Fibroblast of skin of right biceps (primary cell): ENCODE data around the gene SMAD3.
"Not testable (repeated sequence)": the region's sequence is repeated elsewhere in the genome, so short reads cannot be mapped to it uniquely, and the experiment has no call there.

Source experiments
- DNase-seq: peaks from one replicate; pipeline ENCODE4 v3.0.0-alpha.2; 2013

Gene SMAD3

DNA sequence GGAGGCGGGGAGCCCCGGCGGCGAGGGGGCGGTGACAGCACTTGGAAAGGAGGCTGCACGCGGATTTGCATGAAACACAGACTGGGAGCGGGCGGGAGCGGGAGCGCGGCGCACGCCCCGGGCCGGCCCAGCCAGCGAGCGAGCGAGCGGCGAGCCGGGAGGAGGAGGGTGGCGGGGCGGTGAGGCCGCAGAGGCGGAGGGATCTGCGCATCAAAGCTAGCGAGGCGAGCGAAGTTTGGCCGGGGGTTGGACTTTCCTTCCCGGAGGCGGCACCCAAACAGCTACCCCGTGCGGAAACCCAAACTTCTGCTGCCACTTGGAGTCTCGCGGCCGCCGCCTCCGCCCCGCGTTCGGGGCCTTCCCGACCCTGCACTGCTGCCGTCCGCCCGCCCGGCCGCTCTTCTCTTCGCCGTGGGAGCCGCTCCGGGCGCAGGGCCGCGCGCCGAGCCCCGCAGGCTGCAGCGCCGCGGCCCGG, at the start of gene SMAD3:
Gene SMAD3, plus strand, starts transcription at position 72 of the 475 bp plus-strand sequence. CDS start 553 bp downstream, outside the sequence.
- DNase-seq, result peak; percentile 97

DNA sequence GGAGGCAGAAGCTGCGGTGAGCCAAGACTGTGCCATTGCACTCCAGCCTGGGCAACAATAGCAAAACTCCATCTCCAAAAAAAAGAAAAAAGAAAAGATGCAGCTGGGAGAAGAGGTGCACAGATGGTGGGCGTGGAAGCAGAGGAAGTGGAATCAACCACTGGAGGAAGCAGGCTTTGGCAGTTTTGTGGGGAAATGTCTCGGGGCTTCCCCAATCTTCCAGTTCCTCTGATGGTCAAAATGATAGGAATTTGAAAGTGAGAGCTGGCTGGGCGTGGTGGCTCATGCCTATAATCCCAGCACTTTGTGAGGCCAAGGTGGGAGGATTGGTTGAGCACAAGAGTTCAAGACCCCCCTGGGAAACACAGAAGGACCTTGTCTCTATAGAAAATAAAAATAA, 48.1 kb upstream of the SMAD3 start:
- DNase-seq, result no peak

DNA sequence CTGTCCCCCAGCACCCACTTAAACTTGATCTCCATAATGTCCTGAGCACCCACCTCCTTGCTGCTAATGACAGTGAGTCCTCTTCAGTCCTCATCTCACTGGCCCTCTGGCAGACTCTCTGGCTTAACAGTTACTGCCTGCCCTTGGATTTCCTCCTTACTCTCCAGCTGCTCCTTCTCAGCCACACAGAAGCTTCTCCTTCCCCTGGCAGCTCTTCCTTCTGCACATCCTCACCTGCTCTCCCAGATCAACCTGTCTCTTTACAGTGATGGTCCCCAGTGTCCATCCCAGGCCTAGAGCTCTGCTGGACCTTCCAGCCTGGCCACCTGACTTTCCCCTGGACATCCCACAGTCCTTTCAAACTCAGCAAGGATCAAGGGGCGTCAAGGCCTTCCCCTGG, 47.4 kb upstream of the SMAD3 start:
- DNase-seq, result no peak

DNA sequence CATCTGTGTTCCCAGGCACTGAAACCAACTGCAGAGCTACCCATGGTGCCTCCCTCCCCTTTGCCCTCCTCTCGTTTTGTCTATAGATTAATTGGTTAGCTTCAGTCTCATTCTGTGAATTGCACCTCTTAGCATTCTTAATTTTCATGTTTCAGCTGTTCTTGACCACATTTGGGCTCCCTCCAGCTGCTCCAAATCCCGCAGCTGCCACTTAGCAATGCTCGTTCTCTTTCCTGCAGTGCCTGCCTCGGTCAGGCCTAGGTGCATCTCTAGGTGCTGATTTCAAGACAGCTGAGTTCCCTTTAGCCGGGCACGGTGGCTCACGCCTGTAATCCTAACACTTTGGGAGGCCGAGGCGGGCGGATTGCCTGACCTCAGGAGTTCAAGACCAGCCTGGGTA, 47.0 kb upstream of the SMAD3 start:
- no peak for DNase-seq

DNA sequence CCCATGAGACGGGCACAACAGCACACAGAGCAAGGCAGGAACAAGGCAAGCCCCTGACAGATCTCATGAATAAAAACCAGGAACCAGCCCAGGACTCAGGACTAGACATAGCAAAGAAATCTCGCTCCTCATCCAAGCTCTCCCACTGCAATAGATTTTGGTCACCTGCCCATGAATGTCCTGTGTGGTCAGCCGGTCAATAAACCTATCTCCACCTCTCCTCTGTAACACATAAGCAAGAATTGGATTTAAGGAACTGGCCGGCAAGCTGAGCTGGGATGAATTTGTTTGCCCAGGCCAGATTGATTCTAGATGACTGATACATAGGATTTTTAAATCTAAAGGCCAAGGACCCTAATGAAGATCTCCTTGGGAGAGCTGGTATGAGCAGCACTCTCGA, 46.3 kb upstream of the SMAD3 start:
- no peak for DNase-seq

DNA sequence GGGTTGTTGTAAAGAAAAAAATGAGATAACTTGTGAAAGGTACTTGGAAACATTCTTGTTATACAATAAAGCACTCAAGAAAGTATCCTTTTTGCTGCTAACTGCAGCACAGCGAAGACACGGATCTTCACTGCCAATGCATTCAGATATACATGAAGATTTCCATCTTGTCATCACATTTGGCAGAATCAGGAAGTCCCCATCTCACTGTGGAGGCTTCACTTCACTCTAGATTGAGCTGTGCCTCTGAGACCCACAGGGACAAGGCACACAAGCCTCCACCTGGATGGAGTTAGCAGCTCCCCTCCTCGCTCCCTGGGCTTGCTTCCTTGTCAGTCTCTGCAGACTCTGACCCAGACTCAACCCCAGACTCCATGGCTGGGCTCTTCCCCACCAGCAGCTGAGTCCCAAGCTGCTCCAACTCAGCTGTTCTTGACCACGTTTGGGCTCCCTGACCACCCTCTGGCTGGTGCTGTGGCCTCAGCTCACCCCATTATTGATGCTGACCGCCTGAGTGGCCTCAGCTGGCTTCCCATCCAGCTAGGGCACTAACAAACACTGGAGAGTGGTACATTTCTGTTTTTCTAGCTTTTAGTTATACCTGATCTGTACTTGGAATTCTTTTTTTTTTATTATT, 45.4 kb upstream of the SMAD3 start:
- no peak for DNase-seq

DNA sequence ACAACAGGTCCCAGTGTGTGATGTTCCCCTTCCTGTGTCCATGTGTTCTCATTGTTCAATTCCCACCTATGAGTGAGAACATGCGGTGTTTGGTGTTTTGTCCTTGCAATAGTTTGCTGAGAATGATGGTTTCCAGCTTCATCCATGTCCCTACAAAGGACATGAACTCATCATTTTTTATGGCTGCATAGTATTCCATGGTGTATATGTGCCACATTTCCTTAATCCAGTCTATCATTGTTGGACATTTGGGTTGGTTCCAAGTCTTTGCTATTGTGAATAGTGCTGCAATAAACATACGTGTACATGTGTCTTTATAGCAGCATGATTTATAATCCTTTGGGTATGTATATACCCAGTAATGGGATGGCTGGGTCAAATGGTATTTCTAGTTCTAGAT, 44.7 kb upstream of the SMAD3 start:
- not testable (repeated sequence) for DNase-seq

DNA sequence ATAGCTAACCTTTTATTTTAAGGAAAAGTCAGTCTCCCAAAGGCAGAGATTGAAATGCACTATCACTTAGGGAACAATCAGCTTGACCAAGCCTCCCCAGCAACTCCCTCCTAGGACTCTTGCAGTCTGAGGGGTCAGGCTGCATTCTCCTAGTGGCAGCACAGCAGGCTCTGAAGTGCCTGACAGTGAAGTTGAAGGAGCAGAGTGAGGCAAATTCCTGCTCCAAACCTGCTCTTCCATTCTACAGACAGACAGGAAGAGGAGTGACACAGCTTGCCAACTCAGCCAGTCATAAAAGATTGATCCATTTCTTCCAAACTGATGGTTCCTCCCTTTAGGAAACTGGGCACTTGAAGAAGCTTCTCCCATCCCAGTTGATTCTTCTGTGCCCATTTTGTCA, 43.9 kb upstream of the SMAD3 start:
- no peak for DNase-seq

DNA sequence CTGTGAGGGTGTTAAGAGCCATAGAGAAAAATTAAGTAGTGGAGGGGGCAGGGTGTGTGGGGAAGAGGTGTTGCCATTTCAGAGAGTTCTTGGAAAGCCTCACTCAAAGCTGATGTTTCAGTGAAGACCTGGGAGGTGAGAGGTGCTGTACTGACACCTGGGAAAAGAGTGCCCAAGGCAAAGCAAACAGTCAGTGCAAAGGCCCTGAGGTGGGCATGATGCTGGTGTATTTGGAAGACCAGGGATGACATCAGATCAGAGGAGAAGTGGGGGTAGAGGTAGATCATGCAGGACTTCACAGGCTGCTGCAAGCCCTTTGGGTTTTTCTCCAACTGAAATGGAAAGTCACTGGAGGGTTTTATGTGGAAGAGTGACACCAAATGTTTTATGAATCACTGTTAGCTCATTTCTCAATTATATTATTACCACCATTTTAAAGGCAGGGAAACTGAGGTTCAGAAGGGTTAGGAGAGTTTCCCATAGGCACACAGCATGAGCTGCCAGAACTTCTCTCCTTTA, 42.8 kb upstream of the SMAD3 start:
- DNase-seq, result no peak

DNA sequence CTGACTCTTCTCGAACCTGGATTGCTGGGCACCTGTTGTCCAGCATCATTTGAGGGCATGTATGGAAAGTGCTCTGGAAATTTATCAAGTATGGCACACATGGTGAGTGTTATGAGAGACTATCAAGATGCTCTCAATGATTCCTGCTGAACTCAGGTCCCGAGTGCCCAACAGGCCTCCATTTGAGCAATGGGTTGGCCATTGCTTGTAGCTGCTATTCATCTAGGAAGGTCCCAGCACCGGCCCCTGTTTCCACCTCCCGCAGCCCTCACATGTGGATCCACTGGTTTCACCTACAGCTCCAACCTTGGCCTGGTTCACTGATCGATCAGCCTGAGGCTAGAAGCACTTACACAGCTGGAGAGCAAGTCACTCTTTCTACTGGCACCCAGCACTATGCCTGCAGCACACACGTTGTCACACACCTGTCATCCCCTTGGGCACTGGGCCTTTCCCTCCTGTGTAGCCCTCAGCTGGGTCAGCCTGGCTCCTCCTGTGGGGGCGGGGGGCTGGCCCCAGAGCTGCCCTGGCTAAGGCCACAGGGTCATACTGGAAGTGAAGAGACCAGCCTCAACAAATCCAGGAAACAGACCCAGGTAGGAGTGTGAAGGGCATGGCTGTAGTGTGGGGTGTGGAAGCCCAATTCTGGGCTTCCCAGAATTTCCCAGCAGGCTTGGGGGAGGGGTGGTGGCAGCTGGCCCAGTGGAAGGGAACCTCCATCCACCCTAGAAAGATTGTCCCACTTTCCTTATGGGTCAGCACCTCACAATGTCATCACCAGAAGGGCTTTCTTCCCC, 41.7 kb upstream of the SMAD3 start:
- DNase-seq, result no peak

DNA sequence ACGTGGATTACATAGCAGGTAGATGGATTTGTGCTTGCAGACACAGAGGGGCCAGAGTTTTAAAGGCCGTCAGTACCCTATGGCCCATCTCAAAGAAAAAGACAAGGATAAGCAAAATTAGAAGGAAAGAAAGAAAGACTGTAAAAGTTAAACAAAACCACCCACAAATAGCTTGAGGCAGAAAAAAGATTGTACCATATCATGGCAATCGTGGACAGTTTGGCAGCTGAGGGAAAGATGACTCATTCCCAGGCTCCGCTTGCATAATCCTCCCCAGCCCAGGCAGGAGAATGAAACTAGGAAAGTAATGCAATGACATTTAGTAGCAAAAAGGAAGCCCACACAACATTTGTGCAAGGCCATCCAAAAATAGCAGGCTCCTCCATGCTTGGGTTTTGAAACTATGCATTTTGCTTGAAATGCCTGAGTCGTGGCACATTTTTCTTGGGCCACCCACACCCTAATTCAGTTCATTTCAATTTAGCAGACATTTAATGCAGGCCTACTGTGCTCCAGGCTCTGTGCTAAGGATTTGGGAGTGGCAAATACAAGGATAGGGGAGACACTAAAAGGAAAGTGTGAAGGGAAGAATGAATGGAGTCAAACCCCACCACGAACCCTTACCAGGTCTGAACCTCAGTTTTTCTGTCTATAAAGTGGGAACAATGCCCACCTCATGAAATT, 40.9 kb upstream of the SMAD3 start:
- DNase-seq, result peak; percentile 98

DNA sequence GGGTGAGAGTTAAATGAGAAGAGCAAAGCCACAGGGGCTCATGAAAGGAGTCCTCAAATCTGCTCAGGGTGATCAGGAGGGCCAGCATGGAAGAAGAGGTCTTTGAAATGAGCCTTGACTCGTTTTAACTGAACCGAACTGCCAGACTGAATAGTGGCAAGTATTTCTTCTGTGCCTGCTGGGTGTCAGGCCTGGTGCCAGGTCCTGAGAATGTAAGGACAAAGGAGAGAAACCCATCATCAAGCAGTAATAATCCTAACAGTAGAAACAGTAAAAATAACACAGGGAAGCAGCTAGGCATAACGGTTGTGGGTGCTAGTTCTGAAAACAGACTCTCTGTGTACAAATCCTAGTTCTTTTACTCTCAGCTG, 40.4 kb upstream of the SMAD3 start:
- DNase-seq, result no peak

DNA sequence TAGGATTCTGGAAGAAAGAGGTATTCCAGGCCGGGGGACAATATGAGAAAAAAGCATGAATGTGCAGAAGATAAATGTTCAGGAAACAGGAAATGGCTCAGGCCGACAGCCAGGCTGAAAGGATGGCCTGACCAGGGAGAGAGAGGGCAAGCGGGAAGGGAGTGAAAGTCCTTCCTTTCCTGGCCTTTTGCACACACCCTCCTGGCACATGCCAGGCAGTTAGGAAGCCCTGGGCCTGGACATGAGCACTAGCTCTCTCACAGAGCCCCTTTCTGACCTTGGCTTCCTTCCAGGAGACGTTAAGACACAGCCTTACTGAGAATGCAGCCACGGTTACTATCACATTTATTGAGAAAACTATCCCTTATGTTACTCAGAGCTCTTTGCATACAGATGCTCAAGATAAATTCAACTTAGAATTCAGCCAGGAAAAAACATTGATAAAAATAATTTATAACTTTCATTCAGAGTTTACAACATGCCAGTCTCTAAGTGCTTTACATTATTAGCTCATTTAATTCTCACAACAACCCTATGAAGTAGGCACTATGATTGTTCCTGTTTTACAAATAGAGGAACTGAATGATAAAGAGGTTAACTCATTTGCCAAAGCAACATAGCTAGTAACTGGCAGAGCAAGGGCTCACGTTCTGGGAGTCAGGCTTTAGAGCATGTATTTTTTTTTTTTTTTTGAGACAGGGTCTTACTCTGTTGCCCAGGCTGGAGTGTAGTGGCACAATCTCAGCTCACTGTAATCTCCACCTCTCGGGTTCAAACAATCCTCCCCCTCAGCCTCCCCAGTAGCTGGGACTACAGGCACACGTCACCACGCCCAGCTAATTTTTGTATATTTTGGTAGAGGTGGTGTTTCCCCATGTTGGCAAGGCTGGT, 39.4 kb upstream of the SMAD3 start:
- peak; percentile 69 for DNase-seq

DNA sequence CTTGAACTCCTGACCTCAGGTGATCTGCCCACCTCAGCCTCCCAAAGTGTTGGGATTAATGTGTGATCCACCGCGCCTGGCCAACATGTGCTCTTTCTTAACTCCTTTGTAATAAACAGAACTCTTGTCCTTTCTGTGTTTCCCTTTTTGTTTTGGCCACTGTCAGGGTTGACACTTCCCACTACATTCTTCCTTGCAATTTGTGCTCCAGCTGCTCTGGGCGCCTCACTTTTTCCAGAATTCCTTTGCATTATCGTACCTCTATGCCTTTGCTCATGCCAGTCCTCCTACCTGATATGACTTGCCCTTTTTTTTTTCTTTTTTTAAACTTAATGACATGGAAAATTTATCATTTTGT, 38.8 kb upstream of the SMAD3 start:
- DNase-seq, result no peak

DNA sequence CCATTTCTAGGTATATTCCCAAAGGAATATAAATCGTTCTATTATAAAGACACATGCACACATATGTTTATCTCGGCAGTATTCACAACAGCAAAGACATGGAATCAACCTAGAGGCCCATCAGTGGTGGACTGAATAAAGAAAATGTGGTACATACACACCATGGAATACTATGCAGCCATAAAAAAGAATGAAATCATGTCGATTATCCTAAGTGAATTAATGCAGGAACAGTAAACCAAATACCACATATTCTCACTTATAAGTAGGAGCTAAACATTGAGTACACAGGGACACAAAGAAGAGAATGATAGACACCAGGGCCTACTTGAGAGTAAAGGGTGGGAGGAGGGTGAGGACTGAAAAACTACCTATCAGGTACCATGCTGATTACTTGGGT, 37.0 kb upstream of the SMAD3 start:
- not testable (repeated sequence) for DNase-seq

DNA sequence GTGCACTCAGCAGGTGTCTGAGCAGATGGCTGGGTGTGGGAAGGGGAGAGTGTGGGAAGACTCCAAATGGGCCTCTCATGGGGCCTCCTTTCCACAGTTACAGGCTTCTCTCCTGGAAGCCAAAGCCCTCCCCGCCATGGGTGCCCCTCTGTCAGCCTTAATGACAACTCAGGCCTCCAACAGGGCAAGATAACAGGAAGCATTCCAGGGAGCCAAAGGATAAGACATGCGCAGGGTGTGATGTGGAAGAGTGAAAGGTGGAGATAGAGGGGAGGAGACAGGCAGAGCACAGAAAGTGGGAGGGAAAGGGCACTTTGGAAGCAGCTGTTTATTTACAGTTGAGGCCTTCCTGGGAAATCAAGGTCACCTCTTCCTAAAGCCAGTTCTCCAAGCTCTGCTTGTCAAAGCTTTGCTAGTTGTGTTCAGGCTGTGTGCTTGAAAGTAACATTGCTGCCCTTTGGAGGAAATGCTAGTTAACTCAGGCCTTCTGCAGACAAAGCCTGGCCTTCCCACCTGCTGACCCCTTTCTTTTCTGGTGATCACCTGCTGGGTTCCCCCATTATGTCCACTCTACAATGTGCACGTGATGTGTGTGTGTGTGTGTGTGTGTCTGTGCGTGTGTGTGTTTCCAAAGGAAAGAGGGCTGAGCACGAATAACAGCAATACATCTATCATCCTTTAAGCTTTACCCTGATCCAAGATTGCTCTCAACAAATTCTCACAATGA, 35.2 kb upstream of the SMAD3 start:
- DNase-seq, result no peak

DNA sequence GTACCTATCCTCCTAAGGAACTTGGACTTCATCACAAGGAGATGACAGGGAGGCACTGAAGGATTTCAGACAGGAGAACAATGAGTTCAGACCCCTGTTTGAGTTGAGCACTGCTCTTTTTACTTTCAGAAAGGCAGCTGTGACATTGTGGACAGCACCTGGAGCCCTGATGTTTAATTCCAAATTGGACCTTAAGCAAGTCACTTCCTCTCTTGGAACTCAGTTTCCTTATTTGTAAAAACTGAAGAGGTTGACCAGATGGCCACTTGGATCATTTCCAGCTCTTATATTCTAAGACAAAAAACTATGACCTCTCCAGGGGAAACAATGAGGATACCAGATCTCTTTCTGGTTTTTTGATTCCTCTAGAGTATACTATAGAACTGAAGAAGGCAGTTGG, 34.1 kb upstream of the SMAD3 start:
- no peak for DNase-seq

DNA sequence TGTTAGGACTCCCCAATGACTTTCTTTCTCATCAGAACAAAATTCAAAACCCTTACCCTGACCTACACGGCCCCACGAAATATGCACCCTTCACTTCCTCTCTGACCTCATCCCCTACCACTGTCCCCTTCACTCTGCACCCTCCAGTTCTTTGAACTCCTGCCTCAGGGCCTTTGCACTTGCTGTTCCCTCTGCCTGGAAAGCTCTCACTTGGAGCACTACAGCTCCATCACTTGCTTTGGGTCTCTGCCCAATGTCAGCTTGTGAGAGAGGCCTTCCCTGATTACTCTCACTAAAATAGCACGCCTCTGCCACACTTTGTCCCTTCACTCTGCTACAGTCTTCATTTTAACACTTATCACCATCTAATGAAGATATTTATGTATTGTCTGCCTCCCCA, 32.8 kb upstream of the SMAD3 start:
- DNase-seq, result no peak

DNA sequence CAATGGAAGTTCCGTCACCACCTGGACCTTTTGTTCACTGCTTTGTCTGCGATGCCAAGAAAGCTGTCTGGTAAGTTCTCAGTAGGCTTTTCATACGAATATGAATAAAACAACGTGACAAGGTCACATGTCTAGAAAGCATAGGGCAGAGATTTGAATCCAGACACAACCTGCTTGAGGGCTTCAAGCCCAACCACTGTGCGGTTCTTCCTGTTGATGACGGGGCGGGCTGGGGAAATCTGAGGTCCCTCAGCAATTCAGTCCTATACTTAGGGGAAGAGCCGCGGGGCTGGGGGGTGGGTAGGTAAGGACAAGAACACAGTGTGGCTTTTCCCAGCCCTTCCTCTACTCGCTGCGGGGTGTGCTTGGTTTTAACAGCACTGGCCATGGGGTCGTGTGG, 32.4 kb upstream of the SMAD3 start:
- DNase-seq, result no peak

DNA sequence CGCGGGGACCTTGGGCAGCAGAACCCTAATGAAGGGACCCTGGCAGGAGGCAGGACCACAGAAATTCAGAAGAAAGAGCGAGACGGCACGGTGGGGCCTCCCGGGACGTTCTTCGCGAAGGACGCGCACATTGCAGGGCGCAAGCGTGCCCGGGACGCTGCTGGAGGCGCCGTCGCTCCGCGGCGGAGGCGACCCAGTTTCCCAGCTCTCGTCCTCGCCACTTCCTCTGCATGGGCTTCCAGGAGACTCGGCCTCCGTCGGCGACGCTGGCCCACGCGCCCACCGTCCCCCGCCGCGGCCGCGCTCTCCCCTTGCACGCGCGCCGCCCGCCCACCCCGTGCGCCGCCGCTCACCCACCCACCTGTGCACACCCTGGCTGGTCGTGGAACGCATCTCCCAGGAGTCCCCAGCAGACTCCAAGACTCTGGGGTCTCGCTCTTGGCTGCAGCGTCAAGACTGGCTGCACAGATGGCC, 31.8 kb upstream of the SMAD3 start:
- no peak for DNase-seq

DNA sequence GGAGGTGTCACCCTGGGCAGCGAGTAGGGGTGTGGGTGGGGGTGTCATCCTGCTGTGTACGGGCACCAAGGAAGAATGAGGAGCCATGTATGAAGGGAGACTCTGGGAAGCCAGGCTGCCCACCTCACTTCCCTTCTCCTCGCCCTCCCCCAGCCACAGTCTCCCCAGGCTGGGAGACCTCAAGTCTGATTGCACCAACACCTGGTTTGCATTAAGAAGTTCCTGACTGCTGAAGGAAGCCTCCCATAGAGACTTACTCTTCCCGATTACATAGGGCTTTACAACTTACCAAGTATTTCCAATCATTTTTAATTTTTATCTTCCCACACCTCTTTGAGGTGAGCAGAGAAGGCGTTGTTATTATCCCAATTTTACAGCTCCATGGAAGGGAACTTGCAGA, 29.5 kb upstream of the SMAD3 start:
- DNase-seq, result peak; percentile 93
